HG02840 (cell line): ENCODE results near the gene MTMR3.
"Not testable (repeated sequence)": the region's sequence is repeated elsewhere in the genome, so short reads cannot be mapped to it uniquely, and the experiment has no call there.

Experiments
- ATAC-seq: cut with Tn5 transposase; IDR thresholded peaks from one replicate; pipeline ENCODE4 v1.9.1; 2021; ENCODE audit warnings: mild to moderate bottlenecking, moderate library complexity, moderate number of reproducible peaks; ENCODE audit not compliant: unreplicated experiment, low FRiP score

Gene MTMR3

DNA sequence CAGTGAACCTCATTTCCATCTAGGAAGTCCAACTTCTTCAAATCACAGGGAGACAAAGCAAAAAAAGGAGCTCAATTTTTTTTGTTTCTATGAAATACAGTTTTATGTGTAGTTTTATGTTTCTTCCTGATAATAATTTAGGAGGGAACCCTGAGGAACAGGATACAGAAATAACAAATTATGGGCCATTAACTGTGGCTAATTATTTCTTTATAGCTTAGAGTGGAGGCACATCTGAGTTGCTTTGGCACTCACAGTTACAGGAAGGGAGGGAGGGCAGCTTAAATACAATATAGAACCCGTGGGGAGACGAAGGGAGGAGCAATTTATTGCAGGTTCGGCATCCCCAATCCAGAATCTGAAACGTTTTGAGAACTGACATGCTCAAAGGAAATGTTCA, 160.2 kb downstream of the MTMR3 start:
- no peak for ATAC-seq

DNA sequence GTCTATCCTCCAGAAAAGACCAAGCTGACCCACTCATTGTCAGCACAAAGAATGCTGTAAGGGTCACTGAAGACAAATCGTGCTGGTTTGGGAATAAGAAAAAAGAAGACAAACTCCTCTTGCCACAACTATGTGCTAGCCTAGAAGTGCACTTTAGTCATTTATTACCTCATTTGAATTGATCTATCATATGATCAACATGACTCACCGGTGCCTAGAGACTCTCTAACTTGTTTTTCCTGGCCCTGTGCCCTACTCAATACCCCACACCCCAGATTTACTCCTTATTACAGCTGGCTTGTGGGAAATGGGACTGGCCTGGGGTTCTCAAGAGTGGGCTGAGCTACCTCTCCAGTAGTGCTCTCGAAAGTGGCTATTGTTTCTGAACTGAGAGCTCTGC, 161.4 kb downstream of the MTMR3 start:
- ATAC-seq = no peak

DNA sequence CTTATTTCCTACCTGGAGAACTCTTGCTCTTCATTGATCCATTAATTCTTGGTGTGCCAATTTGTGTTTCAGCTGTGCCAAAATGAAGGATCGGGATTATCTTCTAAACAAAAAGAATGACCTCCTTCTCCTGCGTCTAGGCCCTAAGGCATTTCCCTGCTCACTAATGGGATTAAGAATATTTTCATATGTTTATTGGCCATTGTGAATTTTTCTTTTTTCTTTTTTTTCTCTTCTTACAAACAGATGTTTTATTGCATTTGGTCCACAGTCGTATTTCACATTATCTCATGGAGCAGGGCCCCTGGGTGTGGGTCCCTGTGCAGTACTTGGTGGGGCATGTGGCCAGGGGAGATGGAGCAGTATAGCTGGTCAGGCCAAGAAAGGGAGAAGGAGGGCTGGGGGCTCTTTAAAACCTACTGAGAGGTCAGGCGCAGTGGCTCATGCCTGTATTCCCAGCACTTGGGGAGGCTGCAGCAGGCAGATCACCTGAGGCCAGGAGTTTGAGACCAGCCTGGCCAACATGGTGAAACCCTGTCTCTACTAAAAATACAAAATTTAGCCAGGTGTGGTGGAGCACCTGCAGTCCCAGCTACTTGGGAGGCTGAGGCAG, 162.0 kb downstream of the MTMR3 start:
- ATAC-seq = no peak

DNA sequence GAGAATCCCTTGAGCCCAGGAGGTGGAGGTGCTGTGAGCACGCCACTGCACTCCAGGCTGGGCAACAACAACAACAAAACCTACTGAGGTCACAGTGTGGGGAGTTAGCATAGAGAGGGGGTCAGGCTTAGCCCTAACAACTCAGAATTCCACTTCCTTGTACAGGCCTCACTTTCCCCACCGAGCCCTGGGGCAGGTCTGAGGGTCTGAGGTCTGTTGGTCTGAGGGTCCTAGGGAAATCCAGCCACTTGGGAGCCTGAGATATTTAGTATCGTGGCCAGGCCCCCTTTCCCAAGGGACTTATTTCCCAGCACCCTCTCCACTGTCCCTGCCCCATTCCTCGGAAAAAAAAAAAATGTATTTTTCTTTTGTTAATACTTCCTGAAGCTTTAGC, 162.5 kb downstream of the MTMR3 start:
- no peak for ATAC-seq

DNA sequence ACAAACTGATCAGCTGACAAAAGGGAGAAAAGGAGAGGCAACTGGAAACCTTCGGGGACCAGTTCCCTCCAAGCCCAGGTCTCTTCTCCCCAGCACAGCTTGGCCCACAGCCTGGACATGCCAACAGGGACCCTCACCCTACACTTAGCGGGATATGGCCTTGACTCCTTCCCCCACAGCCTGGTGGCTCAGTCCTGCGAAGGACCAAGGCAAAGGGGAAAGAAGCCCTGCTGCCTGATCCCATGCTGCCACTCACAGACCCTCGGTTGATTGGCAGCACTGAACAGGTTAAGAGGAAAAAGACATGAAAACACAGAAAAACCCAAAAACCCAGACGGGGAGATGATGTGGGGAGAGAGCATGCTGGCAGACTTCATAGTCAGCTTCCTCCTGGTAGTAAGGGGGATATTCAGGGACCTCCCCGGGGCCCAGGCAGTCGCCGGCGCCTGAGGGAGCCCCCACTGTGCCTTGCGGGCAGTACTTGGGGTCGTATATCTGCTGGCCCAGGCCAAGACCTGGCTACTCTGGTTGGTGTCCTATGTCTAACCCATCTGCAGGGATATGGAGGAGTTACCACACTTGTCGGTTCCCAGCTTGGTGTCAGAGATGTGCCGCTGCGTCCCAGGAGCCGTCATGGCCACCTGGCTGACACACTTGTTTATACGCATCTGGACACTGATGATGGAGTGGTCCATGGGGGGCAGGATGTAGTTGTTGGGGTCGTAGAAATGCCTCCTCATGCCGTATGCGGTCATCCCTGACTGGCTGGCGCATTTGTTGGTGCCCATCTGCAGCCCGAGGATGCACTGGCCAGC, 163.1 kb downstream of the MTMR3 start:
- no peak for ATAC-seq

DNA sequence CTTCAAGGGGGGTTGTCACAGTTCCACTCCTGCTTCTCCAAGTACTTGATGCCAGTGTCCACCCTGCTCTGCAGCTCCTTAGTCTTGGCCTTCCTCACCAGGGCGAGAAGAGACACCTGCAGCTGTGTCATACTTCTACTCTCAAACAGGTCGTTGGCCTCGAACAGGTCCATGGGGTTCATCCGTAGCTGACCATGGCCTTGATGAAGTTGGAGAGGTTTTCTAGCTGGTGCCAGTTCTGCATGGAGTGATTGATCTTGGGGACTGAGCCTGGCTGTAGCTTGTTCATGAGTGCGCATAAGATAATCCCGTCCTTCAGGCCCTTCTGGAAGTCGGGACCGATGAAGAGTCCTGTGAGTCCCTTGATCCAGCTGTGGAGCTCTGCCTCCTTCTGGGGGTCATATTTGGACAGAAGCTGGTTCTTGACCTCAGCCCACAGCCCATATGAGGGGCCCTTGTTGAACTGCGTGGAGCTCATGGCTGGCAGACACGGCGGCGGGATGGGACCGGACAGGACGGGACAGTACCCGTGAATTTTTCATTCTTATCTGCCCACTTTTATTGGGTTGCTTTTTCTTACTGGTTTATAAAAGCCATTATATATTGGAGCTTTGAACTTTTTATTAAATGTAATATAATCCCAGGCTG, 163.9 kb downstream of the MTMR3 start:
- ATAC-seq = no peak

DNA sequence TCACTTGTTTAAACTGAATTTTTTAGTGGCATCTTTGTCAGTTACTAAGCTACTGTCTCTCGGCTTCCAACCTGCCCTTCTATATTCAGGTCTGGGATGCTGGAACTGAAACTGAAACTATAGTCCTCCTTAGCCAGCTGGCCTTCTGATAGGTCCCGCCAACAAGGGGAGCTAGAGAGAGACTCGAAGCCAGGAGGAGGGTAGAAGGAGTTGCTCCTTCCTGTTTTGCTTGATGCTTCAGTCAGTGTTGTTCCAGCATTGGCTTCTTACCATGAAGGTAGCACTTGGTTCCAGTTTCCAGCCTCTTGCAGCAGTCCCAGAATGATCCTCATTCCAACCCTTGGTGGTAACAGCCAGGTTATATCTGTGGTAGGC, 164.4 kb downstream of the MTMR3 start:
- ATAC-seq = no peak

DNA sequence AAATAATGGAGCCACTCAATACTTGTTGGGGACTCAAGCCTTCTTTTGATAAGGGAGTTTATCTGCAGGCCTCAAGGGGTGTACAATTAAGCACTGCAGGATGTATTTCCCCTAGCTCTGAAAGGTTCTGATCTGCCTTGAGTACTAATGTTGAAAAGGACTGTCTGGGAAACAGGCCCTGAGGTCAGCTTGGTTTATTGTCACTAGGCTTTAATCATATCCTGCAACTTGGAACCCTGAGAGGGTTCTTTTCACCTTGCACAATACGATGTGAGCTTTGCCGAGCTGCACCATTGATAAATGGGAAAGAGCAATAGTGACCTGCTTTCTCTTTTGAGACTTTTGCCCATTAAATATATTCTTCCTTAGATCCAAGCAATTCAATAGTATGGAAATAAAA, 165.7 kb downstream of the MTMR3 start:
- ATAC-seq = no peak

DNA sequence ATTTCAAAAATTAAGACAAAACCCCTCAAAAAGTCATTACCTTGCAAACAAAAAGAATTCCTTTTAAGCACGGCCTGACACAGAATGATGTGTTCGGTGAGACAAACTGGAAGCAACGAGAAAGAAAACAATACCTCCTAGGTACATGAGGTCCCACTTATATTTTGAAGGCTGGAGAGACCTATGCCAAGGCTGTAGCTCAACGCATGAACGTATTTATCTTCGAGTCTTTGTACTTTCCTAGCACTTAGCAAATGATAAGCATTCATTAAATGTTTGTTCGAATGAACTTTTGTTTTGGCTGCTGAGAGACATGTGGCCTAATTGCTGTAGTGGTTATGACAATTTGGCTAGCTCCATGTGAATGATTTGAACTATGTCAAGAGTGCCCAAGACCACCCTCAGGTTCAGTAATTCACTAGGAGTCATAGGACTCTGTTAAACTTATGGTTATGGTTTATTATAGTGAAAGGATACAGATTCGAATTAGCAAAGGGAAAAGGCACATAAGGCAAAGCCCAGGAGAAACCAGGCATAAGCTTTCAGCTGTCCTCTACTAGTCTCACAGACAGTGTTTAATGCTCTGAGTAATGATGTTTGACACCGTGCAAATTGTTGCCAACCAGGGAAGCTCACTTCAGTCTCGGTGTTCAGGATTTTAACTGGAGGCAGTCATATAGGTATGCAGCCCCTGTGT, 171.2 kb downstream of the MTMR3 start:
- ATAC-seq = no peak

DNA sequence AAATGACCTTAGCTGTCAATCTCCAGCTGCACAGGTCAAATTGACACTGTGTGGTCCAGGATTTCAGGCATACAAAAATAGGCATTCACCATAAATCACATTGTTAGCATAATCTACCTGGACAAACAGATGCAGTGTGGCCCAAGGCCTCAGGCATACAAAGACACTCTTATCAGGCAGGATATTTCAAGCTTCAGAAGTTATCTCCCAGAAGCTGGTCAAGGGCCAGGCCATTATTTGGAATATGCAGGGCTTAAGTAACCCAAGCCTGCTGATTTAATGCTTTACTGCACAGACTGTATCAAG, 171.7 kb downstream of the MTMR3 start:
- no peak for ATAC-seq

DNA sequence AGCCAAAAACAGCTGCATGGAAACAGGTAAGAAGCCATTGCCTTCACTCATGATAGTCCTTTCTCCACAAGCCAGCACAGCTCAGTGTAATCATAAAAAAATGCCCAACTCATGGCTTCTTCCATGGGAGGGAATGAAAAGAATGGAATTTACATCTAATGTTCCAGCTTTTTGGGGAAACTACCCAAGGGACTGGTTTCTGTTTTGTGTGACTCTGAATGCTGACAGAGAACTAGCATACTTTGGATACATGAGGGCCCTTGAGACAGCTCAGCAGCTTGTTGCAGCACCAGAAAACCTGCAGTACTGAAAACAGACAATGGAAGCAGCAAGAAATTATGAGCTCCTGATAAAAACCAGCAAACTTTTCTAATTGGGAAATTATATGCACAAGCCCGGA, 173.0 kb downstream of the MTMR3 start:
- ATAC-seq = no peak

DNA sequence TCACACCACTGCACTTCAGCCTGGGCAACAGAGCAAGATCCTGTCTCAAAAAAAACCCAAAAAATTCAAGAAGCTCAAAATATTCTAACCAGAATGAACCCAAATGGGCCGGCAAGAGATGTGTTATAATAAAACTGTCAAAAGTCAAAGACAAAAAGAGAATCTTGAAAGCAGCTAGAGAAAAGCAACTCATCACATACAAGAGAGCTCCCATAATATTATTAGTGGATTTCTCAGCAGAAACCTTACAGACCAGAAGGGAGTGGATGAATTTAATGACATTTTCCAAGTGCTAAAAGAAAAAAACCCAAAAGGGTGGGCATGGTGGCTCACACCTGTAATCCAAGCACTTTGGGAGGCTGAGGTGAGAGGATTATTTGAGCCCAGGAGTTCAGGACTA, 174.4 kb downstream of the MTMR3 start:
- no peak for ATAC-seq

DNA sequence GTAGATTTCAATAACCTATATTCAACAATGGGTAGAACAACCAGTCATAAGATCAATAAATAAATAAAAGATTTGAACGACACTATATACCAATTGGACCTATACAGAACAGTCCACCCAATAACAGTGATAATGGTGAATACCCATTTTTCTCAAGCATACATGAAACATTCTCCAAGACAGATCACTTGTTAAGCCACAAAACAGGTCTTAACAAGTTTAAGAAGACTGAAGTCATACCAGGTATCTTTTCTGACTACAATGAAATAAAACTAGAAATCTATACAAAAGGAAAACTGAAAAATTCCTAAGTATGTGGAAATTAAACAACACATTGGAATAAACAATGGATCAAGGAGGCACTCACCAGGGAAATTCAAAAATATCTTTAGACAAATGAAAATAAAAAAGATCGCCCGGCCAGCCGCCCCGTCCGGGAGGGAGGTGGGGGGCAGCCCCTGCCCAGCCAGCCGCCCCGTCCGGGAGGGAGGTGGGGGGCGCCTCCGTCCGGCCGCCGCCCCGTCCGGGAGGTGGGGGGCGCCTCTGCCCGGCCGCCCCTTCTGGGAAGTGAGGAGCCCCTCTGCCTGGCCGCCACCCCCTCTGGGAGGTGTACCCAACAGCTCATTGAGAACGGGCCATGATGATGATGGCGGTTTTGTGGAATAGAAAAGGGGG, 176.5 kb downstream of the MTMR3 start:
- ATAC-seq = not testable (repeated sequence)

DNA sequence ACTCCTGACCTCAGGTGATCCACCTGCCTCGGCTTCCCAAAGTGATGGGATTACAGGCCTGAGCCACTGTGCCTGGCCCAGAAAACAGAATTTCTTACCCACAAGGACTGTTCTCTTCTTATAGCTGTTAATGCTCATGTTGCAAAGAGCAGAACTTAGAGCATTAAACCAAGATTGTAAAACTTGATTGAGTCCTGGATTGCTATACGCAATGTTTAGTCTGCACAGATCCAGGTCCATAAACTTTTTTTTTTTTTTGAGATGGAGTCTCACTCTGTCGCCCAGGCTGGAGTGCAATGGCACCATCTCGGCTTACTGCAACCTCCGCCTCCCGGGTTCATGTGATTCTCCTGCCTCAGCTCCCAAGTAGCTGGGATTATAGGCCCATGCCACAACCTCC, 178.1 kb downstream of the MTMR3 start:
- ATAC-seq = not testable (repeated sequence)

DNA sequence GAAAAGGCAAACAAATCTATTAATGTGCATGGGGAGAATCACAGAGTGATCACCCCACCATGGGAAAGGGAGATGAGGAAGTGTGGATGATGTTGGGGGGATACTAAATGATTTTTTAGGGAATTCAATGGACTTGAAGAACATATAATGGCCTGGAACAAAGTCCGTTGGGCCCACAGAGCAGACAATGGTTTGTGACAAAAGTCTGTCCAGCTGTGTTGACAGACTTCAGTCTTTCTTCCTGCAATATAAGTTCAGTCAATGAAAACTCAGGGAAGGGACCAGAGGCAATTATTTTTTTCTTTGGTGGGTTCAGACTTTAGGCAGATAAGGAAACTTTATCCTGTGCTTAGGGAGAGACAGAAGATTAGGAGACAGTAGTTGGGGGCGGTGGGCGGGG, 179.3 kb downstream of the MTMR3 start:
- ATAC-seq = no peak

DNA sequence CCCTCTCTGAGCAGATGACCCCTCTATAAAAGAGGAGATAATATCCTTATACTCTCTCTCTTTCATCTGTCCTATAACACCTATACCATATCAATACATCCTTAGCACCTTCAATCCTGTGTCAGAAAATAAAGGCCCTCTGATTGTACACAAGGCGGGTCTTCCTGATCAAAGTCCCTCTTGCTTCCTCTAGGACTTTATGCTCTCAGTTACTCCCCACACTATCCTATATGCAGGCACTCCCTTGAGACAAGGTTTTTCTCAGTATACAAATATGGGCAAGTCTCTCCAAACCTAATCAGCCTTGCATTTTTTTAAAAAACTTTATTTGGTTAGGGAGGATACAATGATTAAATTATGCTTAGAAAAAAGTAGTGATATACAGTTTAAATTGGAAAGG, 180.0 kb downstream of the MTMR3 start:
- ATAC-seq = no peak

DNA sequence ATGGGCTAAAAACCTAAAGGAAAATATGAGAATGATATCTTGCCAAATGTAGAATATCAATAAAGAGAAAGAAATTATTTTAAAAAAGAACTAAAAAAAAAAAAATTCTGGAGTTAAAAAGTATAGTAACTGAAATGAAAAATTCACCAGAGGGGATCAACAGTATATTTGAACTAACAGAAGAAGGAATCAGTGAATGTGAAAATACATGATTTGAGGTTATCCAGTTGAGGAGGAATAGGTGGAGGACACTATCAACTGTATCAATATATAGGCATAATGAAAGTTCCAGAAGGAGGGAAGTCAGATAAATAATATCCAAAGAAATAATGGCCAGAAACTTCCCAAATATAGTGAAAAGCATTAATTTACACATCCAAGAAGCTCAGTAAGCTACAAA, 181.2 kb downstream of the MTMR3 start:
- ATAC-seq = no peak

DNA sequence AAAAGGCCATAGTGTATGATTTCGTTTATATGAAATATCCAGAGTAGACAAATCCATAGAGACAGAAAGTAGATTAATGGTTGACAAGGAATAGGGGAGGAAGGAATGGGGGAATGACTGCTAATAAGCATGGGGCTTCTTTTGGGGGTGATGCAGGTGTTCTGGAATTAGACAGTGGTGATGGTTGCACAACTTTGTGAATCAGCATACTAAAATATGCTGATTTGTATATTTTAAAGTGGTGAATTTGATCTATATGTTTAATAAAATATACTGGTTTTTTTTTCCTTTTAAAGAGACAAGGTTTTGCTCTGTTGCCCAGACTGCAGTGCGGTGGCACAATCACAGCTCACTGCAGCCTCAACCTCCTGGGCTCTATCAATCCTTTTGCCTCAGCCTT, 190.8 kb downstream of the MTMR3 start:
- no peak for ATAC-seq

DNA sequence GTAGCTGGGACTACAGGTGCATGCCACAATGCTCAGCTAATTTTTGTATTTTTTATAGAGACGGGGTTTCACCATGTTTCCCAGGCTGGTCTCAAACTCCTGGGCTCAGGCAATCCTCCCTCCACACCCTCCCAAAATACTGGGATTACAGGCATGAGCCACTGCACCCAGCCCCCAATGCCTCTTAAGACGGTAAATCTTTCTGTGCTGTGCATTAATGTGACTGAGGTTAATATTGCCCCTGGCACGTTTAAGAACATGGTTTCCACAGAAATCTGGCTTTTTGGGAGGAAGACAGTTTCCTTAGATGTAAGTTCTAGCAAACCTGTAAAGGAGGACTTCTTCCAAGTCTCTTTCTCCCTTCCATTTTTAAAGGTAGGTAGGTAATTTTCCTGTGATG, 191.2 kb downstream of the MTMR3 start:
- ATAC-seq = no peak

DNA sequence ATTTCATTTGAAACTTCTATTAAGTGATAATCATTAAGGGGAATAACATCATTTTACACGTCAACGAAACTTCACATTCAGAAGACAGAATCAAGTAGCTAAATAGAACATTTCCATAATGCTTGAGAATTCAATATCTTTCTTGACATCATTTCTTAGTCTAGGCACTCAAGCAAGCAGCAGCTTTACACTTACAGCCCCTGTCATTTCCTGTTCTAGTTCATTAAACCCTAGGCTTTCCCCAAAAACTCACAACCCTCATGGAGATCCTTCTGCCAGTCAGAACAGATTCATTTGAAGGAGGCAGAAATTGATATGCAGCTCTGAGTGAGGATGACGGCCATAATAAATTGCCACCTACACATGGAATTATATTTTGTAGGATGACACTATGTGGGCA, 192.0 kb downstream of the MTMR3 start:
- ATAC-seq = no peak

DNA sequence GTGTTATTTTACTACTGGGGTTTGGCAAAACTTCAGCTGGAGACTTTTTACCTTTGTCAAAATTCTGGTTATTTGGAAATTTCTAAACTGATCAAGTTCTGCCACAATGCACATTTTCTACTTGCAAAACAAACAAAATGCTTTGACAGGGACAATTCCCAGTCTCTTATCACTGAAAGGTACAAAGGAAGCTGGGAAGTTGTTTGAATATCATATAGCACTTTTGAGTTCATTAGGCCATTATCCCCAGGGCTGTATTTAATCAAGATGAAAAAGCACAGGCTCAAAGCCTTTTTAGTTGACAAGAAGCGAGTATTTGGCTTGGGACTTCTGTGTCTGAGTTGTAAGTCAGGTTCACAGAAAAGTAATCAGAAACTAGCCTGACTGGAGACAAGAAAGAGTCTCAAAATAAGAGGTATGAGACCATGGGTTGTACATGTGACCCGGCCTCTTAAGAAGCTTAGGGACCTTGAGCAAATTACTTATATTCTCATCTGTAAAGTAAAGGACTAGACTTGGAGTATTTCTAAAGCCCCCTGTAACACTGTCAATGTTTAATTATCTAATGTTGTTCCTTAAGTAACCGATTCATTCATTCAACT, 194.4 kb downstream of the MTMR3 start:
- ATAC-seq = no peak
